SIG-M5 treated with dmso at 0.1 percent for 504 hours (cell line): ENCODE data around the gene ZMAT5.

Experiments
- DNase-seq: peaks from one replicate; lab custom pipeline; 2025; ENCODE audit not compliant: unreplicated experiment; lab: John Stamatoyannopoulos, UW

Gene ZMAT5, protein sequence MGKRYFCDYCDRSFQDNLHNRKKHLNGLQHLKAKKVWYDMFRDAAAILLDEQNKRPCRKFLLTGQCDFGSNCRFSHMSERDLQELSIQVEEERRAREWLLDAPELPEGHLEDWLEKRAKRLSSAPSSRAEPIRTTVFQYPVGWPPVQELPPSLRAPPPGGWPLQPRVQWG

GRCh38 chr22:29766632-29767170 lies at the start of gene ZMAT5:
Gene ZMAT5, minus strand, starts transcription at chr22:29767007. Its CDS starts 18,463 bp downstream, at chr22:29748544.
- DNase-seq = peak; percentile 97

- DNase-seq = no peak
These were observed 49.7 kb upstream of the ZMAT5 start for GRCh38 chr22:29816539-29816938.

GRCh38 chr22:29816128-29816527 lies 49.3 kb upstream of the ZMAT5 start:
- no peak for DNase-seq

DNA sequence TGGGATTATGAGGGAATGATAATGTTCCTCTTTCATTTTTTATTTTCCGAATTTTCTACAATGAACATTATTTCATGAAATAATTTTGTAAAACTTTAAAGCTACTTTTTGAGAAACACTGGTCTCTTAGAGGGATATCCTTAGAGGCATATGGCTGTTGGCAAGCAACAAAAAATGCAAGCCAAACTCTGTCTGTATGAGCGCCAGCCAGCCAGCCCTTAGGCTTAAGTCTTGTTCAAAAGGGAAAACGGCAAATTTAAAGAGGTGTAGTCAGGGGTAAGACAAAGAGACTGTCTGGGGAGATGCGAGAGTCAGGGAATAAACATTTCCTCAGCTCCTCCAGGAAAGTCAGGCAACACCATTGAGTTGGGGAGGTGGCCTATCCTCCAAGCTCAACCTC lies 48.8 kb upstream of the ZMAT5 start:
- DNase-seq = no peak

- no peak for DNase-seq
These were observed 47.2 kb upstream of the ZMAT5 start for GRCh38 chr22:29814003-29814402.

- peak; percentile 5 for DNase-seq
These were observed 46.8 kb upstream of the ZMAT5 start for GRCh38 chr22:29813563-29813962.

GRCh38 chr22:29813126-29813525 lies 46.3 kb upstream of the ZMAT5 start:
- no peak for DNase-seq

GRCh38 chr22:29811377-29811776 lies 44.6 kb upstream of the ZMAT5 start:
- peak; percentile 3 for DNase-seq

- DNase-seq = no peak
These were observed 43.4 kb upstream of the ZMAT5 start for GRCh38 chr22:29810216-29810615.

GRCh38 chr22:29806196-29806595 lies 39.4 kb upstream of the ZMAT5 start:
- DNase-seq = no peak

DNA sequence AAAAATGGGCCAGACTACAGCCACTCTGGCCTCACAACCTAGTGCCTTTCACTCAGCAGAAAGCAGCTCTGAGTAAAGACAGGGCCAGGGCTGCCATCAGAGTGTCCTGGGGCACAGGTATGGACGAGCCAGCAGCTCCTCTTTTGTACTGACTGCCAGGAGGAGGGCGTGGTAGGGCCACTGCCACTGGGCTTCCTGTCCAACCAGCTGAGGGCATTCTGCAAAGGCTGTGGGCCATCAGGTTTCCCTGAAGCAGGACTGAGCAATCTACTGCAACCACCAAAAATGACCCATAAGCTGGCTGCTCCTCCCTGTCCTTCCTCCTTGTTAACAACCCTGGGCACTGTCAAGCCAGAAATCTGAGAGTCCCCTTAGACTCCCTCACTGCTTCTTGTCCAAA lies 38.2 kb upstream of the ZMAT5 start:
- no peak for DNase-seq

GRCh38 chr22:29803190-29803589 lies 36.4 kb upstream of the ZMAT5 start:
- DNase-seq = no peak

DNA sequence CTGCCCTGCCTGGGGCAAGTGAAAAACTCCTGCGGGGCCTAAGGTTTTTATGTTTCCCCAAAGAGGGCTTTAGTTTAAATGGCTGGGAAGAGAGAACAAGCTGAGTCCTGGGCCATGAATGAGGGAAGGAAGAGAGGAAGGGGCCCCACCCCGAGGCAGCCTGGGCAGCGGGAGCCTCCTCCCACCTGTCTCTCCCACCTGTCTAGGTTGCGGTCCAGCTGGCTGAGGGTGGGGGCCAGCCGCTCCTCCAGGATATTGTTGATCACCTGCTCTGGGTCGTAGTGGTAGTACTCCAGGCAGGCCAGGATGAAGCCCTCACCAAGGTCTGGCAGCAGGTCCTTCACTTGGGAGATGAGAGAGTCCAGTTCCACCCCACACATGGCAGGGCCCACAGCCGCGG lies 35.0 kb upstream of the ZMAT5 start:
- DNase-seq = no peak

DNA sequence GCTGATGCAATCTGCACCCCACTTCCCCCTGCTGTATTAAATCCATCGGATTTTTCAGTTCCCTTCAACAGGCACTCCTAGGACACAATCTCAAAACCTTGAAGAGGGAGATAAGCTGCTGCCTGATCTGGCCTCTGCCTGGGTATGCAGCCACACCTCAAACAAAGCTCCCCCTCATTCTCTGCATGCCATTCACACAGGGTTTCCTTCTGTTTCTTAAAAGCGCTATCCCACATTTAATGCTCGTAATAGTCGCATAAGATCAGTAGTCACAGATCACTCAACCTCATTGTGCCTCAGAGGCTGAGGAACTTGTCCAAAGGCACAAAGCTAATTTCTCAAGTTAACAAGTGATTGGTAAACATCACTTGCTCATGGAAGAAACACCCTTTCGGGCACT lies 34.3 kb upstream of the ZMAT5 start:
- no peak for DNase-seq

GRCh38 chr22:29799217-29799680 lies 32.4 kb upstream of the ZMAT5 start:
- peak; percentile 77 for DNase-seq

GRCh38 chr22:29798801-29799200 lies 32.0 kb upstream of the ZMAT5 start:
- DNase-seq = no peak

GRCh38 chr22:29798318-29798717 lies 31.5 kb upstream of the ZMAT5 start:
- peak; percentile 18 for DNase-seq

GRCh38 chr22:29797351-29797750 lies 30.5 kb upstream of the ZMAT5 start:
- peak; percentile 45 for DNase-seq

DNA sequence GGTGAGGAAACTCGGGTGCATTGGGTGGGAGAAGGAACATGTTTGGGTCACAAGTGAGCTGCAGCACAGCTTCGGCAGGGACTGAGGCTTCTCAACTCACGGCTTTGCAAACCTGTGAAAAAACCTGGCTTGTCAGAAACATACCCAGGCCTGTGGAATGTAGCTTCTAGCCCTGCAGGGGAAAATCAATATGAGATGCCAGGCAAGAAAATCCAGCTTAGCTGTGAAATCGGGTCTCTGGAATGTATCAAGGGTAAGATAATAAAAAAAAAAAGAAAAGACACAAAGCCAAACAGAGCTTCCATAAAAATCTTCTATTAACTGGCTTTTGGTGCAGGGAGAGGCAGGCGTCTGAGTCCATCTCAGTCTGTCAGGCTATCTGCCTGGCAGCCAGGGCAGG lies 28.9 kb upstream of the ZMAT5 start:
- DNase-seq = peak; percentile 3

DNA sequence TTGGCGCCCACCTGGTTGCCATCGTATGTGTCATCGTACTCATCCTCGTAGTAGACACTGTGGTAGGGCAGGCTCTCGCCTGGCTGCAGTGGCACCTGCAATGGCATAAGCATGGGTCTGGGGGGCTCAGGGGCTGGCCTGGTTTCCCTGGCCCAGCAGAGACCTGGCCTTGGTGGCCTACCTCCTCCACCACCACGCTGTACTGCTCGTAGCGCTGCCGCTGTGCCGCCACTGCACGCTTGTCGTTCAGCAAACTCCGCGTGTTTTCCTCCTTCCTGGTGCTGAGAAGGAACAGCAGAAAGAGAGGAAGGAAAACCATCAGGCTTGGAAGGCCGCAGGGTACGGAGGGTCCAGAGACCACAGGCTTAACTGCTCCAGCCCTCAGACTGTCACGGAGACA lies 26.6 kb upstream of the ZMAT5 start:
- DNase-seq = no peak

GRCh38 chr22:29790061-29790460 lies 23.3 kb upstream of the ZMAT5 start:
- DNase-seq = no peak

DNA sequence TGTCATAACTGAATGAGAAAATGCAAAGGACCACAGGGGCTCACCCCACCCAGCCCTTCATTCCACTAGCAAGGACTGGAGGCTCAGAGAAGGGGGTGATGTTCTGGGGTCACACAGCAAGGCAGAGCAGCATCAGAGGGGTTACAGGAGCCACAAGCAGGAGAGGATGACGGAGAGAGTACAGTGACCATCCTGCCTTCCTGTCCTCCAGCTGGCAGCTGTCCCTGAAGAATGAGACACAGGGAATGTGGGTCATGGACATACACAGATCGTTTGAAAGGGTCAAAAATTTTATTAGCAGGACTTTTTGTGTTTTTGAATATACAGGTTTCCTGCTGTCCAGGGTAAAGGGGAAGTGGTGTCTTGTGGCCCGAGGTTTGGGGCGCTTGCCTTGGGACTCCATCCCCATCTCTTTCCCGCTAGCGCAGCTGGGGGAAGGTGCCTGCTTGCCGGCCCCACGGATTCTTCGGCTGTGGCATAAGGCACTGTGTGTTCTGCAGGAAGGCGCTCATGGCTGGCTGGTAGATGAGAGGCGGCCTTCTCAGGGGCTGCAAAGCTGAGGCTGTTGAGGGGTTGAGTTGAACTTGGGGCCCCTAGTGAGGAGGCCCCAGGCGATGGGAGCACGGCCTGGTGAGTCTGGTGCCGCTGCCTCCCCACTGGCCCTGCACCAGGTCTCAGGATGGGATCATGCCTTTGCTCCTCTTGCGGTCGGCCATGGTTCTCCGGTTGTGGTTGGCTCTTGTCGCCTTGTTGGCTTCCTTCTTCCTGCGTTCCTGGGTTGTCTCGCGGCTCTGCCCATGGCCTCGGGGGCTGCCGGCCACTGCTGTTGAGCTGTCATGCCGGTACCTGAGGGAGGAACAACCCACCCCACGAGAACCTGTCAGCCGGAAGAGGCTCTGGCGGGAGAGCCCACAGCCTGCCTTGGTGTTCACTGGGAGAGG lies 21.8 kb upstream of the ZMAT5 start:
- no peak for DNase-seq
